K562 (cell line): Measurements from ENCODE around the gene ST3GAL5. TPM values are rescaled to one million over a fixed set of nuclear protein-coding genes. Genes with fewer than 3 reads are reported as not detected.

Source experiments
- ATAC-seq: fragments of 200-7000 bp; cut with Tn5 transposase; 3 replicates; pipeline ENCODE4 v1.9.1; 2020; ENCODE audit warnings: moderate library complexity
- BruUV-seq: library from RNA; stranded (reverse); fragments of 400-500 nt; replicated peaks from 2 replicates; lab custom pipeline; 2021; lab: Mats Ljungman, UMichigan
- CTCF ChIA-PET: fragments of 300-600 bp; formaldehyde crosslinking; extraction: SDS; loops from one replicate; lab custom pipeline; 2021; ENCODE audit warnings: low intra/inter-chr PET ratio; lab: Yijun Ruan, JAX
- POLR2A ChIA-PET: fragments of 300-600, 350-650 bp; sonication (Branson Sonifier 250); formaldehyde crosslinking; extraction: SDS; loops from one replicate; lab custom pipeline; 2021; ENCODE audit warnings: antibody characterized with exemption, inconsistent platforms; lab: Yijun Ruan, JAX
- DNase-seq, 4 experiments: peaks; one replicate each; pipeline versions ENCODE4 v3.0.0 to v3.0.0-alpha.2; 2011 to 2018; ENCODE audit warnings: low spot score in 3 of 4, mixed read lengths in 3 of 4; ENCODE audit errors: extremely low read depth in 1 of 4
- FAIRE-seq: peaks from 2 replicates; lab custom pipeline; 2011; peaks lifted over from hg19 to GRCh38; lab: Jason Lieb, UNC
- H2AFZ ChIP-seq: 2 replicates; pipeline ENCODE4 v1.6.0; 2011; ENCODE audit warnings: low read depth, low read length, control low read depth, inconsistent platforms
- H3K27ac ChIP-seq: fragments of 200-600 bp; 3 replicates; pipeline ENCODE4 v1.8.0; 2011; ENCODE audit warnings: low read depth, mild to moderate bottlenecking, control low read depth, inconsistent platforms, low read length, moderate library complexity, mixed read lengths; ENCODE audit errors: extremely low read depth
- H3K27me3 ChIP-seq, 2 experiments: fragments of 300-600 bp in 1 of 2; 2 replicates in 1 of 2; 3 replicates in 1 of 2; pipeline versions ENCODE4 v1.6.0 to v1.8.0; 2011; ENCODE audit warnings: inconsistent platforms in 2 of 2, low read length in 2 of 2, mild to moderate bottlenecking in 1 of 2, mixed read lengths in 1 of 2, moderate library complexity in 1 of 2; ENCODE audit not compliant: control insufficient read depth in 2 of 2, insufficient read depth in 2 of 2
- H3K36me3 ChIP-seq: fragments of 300-600 bp; 3 replicates; pipeline ENCODE4 v1.8.0; 2011; ENCODE audit warnings: mild to moderate bottlenecking, low read length, inconsistent platforms; ENCODE audit not compliant: control insufficient read depth, insufficient read depth
- H3K4me1 ChIP-seq, 2 experiments: fragments of 200-600 bp in 1 of 2; replicated peaks in 1 of 2; 2 replicates in 1 of 2; 3 replicates in 1 of 2; pipeline versions ENCODE4 v1.5.1 to v1.8.0; 2011; ENCODE audit warnings: inconsistent platforms in 2 of 2, low read length in 2 of 2, mild to moderate bottlenecking in 1 of 2, mixed read lengths in 1 of 2, moderate library complexity in 1 of 2; ENCODE audit not compliant: control insufficient read depth in 2 of 2, insufficient read depth in 2 of 2
- H3K4me2 ChIP-seq: 2 replicates; pipeline ENCODE4 v1.6.1; 2011; ENCODE audit warnings: low read length, control low read depth, inconsistent platforms, mixed read lengths; ENCODE audit not compliant: insufficient read depth
- H3K4me3 ChIP-seq: fragments of 200-600 bp; sonication (generic), shearing (Covaris generic); 2 replicates; pipeline ENCODE4 v1.5.1; 2016; ENCODE audit warnings: control low read depth, inconsistent platforms
- H3K79me2 ChIP-seq: fragments of 200-600 bp; 3 replicates; pipeline ENCODE4 v1.8.0; 2011; ENCODE audit warnings: low read length, inconsistent platforms; ENCODE audit not compliant: control insufficient read depth, insufficient read depth
- H3K9ac ChIP-seq, 2 experiments: 2 replicates each; pipeline versions ENCODE4 v1.6.0 to v1.6.1; 2011; ENCODE audit warnings: low read depth in 2 of 2, low read length in 2 of 2, control low read depth in 1 of 2, inconsistent platforms in 1 of 2, mild to moderate bottlenecking in 1 of 2, mixed read lengths in 1 of 2; ENCODE audit not compliant: insufficient read depth in 1 of 2
- H3K9me1 ChIP-seq: one replicate; pipeline ENCODE4 v1.6.0; 2011; ENCODE audit warnings: inconsistent platforms, mild to moderate bottlenecking, low read length, moderate library complexity; ENCODE audit not compliant: control insufficient read depth, insufficient read depth
- H3K9me3 ChIP-seq: replicated peaks from 2 replicates; pipeline ENCODE4 v1.5.1; 2011; ENCODE audit warnings: low read depth, low read length, inconsistent platforms; ENCODE audit not compliant: control insufficient read depth, insufficient read depth
- H4K20me1 ChIP-seq: replicated peaks from 2 replicates; pipeline ENCODE4 v1.6.1; 2011; ENCODE audit warnings: low read length, inconsistent platforms, mixed read lengths; ENCODE audit not compliant: control insufficient read depth, insufficient read depth
- C11orf30 ChIP-seq: fragments of 450-650 bp; IDR thresholded peaks from 2 replicates; pipeline ENCODE4 v1.6.1; 2016; ENCODE audit warnings: low read depth, mild to moderate bottlenecking
- GTF2F1 ChIP-seq: IDR thresholded peaks from 2 replicates; pipeline ENCODE4 v1.6.1; 2011; ENCODE audit warnings: low read depth, low read length, improper control_type of control experiment
- LARP7 ChIP-seq: fragments of 450-650 bp; IDR thresholded peaks from 2 replicates; pipeline ENCODE4 v1.6.1; 2016
- LEF1 ChIP-seq: fragments of 450-650 bp; IDR thresholded peaks from 2 replicates; pipeline ENCODE4 v1.6.1; 2016; ENCODE audit warnings: mild to moderate bottlenecking
- SIX5 ChIP-seq, 2 experiments: IDR thresholded peaks; 2 replicates each; pipeline ENCODE4 v1.6.1; 2011; ENCODE audit warnings: low read length in 2 of 2, borderline replicate concordance in 1 of 2, low read depth in 1 of 2, mild to moderate bottlenecking in 1 of 2, moderate library complexity in 1 of 2; ENCODE audit not compliant: insufficient read depth in 1 of 2
- SUPT5H ChIP-seq: fragments of 450-650 bp; IDR thresholded peaks from 2 replicates; pipeline ENCODE4 v1.6.1; 2016
- ZFP30 ChIP-seq: fragments of 250-450 bp; sonication (Bioruptor Pico); IDR thresholded peaks from 2 replicates; pipeline ENCODE4 v1.8.0; 2022; ENCODE audit warnings: moderate library complexity, mild to moderate bottlenecking, inconsistent platforms, borderline replicate concordance
- ZNF696 ChIP-seq: fragments of 250-450 bp; sonication (Bioruptor Pico); conservative IDR thresholded peaks from 2 replicates; pipeline ENCODE4 v1.4.0; 2020; ENCODE audit warnings: mild to moderate bottlenecking, moderate library complexity
- ZNF780A ChIP-seq: fragments of 250-450 bp; sonication (Bioruptor Pico); IDR thresholded peaks from 2 replicates; pipeline ENCODE4 v1.5.0; 2021; ENCODE audit warnings: mild to moderate bottlenecking
- WGBS: fragments of 100-300 bp; shearing (Covaris generic); methylation state at CpG from one replicate; pipeline ENCODE4 v1.1.6; 2016; ENCODE audit warnings: low coverage, mixed read lengths; ENCODE audit not compliant: insufficient coverage; ENCODE audit errors: missing lambda C conversion rate; 5-methylcytosine and 5-hydroxymethylcytosine counted together
- in situ Hi-C: fragments of 300-500 bp; cut with MboI; formaldehyde crosslinking; loops from 4 replicates; pipeline ENCODE4 v1.15.0; 2018; ENCODE audit warnings: inconsistent platforms, mixed read lengths
- intact Hi-C: fragments of 100-400 bp; cut with micrococcal nuclease; formaldehyde crosslinking; loops from 2 replicates; pipeline ENCODE4 v1.14.2; 2022
- polyA plus RNA-seq, 8 experiments: library from polyadenylated mRNA; depleted of rRNA in 4 of 8; stranded (reverse) in 5 of 8; unstranded in 3 of 8; fragments of >200 nt; fragmentation: Nextera tagmentation in 2 of 8; fragmentation: Illumina TruSeq in 1 of 8; extraction: Ambion mirVana in 2 of 8; extraction: Trizol in 1 of 8; gene quantifications; 2 replicates each; pipeline versions ENCODE4 v1.2.1 to v1.2.3, GENCODE V29; 2011 to 2014; ENCODE audit warnings: inconsistent platforms in 1 of 8, missing spikeins in 1 of 8
- total RNA-seq, 7 experiments: library from RNA; depleted of rRNA in 6 of 7; stranded (reverse); fragments of >200 nt in 6 of 7; fragmentation: Illumina TruSeq in 2 of 7; extraction: Trizol in 2 of 7; gene quantifications; 2 replicates each; pipeline versions ENCODE4 v1.2.1 to v1.2.3, GENCODE V29; 2011 to 2021; ENCODE audit warnings: low replicate concordance in 1 of 7
- TF ChIP-seq, protein P1 (sequence below): sonication (generic); formaldehyde crosslinking; IDR thresholded peaks from 2 replicates; pipeline ENCODE4 v1.8.0; 2022; ENCODE audit warnings: mild to moderate bottlenecking, missing genetic modification reagents
- TF ChIP-seq, protein P2 (sequence below): fragments of 200-600 bp; sonication (generic); IDR thresholded peaks from one replicate; pipeline ENCODE4 v1.6.1; 2012; ENCODE audit warnings: mild to moderate bottlenecking, low read depth, low read length, inconsistent platforms

The ST3GAL5 gene
- total and polyA plus RNA-seq, 9 of the 15 experiments (the other 6 are each of a cell fraction or from before 2014, with no cell fraction given) = 1.6 to 10.0 (median 4.2) TPM

GRCh38 chr2:85875350-85876050 is 13.3 kb downstream of the ST3GAL5 start:
- no peak for DNase-seq
- H3K9me3 ChIP-seq = no peaks in the 10 kb centered on the region
- H3K4me2 ChIP-seq = no peak overlapping the region
- H3K4me1 ChIP-seq = peaks cover 0 to 7% of the 10 kb centered on the region in 2 experiments; a peak in 3 of 5 replicates
- no peaks in the 10 kb centered on the region for H3K36me3 ChIP-seq
- ChIA-PET POLR2A (interaction anchor here (0.8 kb wide), 1 partner anchor 11 kb away, joined by 4 read pairs; no protein-coding TSS in a partner anchor), CTCF (interaction anchor here (0.7 kb wide), 1 partner anchor 160 kb away, joined by 3 read pairs; no protein-coding TSS in a partner anchor)
- 23% methylated on average over 8 of the region's 8 CpGs for WGBS
- in situ Hi-C loops (no loop called here), intact Hi-C loops (no loop called here)
- no peak for FAIRE-seq
- H3K9ac ChIP-seq = no peak overlapping the region
- H3K4me3 ChIP-seq = no peak overlapping the region
- no peaks in the 10 kb centered on the region for H3K79me2 ChIP-seq
- H4K20me1 ChIP-seq = no peaks in the 10 kb centered on the region; the same call in 1 of the 2 replicates
- H3K27me3 ChIP-seq = no peaks in the 10 kb centered on the region
- no peak for ATAC-seq
- H3K27ac ChIP-seq = no peak overlapping the region
- peaks cover 6% of the 10 kb centered on the region for H3K9me1 ChIP-seq
- no peak overlapping the region for H2AFZ ChIP-seq
- no TSS peak for BruUV-seq
- no peak for TF ChIP-seq ZNF780A (CRISPR knock-in tag)
- no peak for TF ChIP-seq ZFP30 (CRISPR knock-in tag)
- no peak for TF ChIP-seq ZNF696 (CRISPR knock-in tag)
- TF ChIP-seq, protein P1, sequence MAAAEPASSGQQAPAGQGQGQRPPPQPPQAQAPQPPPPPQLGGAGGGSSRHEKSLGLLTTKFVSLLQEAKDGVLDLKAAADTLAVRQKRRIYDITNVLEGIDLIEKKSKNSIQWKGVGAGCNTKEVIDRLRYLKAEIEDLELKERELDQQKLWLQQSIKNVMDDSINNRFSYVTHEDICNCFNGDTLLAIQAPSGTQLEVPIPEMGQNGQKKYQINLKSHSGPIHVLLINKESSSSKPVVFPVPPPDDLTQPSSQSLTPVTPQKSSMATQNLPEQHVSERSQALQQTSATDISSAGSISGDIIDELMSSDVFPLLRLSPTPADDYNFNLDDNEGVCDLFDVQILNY (CRISPR knock-in tag) = no peak
- no peak for TF ChIP-seq LARP7
- TF ChIP-seq GTF2F1 = no peak
- TF ChIP-seq SUPT5H = no peak
- TF ChIP-seq, protein P2, sequence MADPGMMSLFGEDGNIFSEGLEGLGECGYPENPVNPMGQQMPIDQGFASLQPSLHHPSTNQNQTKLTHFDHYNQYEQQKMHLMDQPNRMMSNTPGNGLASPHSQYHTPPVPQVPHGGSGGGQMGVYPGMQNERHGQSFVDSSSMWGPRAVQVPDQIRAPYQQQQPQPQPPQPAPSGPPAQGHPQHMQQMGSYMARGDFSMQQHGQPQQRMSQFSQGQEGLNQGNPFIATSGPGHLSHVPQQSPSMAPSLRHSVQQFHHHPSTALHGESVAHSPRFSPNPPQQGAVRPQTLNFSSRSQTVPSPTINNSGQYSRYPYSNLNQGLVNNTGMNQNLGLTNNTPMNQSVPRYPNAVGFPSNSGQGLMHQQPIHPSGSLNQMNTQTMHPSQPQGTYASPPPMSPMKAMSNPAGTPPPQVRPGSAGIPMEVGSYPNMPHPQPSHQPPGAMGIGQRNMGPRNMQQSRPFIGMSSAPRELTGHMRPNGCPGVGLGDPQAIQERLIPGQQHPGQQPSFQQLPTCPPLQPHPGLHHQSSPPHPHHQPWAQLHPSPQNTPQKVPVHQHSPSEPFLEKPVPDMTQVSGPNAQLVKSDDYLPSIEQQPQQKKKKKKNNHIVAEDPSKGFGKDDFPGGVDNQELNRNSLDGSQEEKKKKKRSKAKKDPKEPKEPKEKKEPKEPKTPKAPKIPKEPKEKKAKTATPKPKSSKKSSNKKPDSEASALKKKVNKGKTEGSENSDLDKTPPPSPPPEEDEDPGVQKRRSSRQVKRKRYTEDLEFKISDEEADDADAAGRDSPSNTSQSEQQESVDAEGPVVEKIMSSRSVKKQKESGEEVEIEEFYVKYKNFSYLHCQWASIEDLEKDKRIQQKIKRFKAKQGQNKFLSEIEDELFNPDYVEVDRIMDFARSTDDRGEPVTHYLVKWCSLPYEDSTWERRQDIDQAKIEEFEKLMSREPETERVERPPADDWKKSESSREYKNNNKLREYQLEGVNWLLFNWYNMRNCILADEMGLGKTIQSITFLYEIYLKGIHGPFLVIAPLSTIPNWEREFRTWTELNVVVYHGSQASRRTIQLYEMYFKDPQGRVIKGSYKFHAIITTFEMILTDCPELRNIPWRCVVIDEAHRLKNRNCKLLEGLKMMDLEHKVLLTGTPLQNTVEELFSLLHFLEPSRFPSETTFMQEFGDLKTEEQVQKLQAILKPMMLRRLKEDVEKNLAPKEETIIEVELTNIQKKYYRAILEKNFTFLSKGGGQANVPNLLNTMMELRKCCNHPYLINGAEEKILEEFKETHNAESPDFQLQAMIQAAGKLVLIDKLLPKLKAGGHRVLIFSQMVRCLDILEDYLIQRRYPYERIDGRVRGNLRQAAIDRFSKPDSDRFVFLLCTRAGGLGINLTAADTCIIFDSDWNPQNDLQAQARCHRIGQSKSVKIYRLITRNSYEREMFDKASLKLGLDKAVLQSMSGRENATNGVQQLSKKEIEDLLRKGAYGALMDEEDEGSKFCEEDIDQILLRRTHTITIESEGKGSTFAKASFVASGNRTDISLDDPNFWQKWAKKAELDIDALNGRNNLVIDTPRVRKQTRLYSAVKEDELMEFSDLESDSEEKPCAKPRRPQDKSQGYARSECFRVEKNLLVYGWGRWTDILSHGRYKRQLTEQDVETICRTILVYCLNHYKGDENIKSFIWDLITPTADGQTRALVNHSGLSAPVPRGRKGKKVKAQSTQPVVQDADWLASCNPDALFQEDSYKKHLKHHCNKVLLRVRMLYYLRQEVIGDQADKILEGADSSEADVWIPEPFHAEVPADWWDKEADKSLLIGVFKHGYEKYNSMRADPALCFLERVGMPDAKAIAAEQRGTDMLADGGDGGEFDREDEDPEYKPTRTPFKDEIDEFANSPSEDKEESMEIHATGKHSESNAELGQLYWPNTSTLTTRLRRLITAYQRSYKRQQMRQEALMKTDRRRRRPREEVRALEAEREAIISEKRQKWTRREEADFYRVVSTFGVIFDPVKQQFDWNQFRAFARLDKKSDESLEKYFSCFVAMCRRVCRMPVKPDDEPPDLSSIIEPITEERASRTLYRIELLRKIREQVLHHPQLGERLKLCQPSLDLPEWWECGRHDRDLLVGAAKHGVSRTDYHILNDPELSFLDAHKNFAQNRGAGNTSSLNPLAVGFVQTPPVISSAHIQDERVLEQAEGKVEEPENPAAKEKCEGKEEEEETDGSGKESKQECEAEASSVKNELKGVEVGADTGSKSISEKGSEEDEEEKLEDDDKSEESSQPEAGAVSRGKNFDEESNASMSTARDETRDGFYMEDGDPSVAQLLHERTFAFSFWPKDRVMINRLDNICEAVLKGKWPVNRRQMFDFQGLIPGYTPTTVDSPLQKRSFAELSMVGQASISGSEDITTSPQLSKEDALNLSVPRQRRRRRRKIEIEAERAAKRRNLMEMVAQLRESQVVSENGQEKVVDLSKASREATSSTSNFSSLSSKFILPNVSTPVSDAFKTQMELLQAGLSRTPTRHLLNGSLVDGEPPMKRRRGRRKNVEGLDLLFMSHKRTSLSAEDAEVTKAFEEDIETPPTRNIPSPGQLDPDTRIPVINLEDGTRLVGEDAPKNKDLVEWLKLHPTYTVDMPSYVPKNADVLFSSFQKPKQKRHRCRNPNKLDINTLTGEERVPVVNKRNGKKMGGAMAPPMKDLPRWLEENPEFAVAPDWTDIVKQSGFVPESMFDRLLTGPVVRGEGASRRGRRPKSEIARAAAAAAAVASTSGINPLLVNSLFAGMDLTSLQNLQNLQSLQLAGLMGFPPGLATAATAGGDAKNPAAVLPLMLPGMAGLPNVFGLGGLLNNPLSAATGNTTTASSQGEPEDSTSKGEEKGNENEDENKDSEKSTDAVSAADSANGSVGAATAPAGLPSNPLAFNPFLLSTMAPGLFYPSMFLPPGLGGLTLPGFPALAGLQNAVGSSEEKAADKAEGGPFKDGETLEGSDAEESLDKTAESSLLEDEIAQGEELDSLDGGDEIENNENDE = no peak
- no peak for TF ChIP-seq C11orf30
- no peak for TF ChIP-seq SIX5 (IDR thresholded peaks at IDR 0.05; ENCODE audit: borderline replicate concordance in 1 of 2, insufficient read depth in 1 of 2, low read depth in 1 of 2, low read length in 2 of 2)
- TF ChIP-seq LEF1 = no peak
